Measurements from ENCODE around the gene ANKS1B.
A peak's percentile ranks its signal among the peaks of the same experiment; 100 is the strongest.

The ANKS1B gene

DNA sequence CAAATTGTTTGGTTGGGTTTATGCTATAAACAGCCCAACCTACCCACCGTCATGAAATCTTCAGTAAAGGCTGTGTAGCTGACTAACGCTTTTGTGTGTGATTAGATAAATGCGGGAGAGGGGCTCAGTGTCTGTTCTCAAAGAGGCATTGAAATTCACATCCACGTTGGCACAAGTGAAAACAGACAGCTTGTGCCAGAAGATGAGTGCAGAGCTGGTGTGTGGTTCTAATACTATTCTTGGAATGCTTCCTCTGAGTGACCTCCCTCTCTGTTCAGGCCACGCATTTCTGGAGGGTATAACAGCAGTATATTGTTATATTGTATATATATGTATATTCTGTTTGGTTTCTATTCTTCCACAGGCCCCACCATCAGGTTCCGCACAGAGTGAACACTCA lies 1075.9 kb downstream of the ANKS1B start:
- no peak for DNase-seq

DNA sequence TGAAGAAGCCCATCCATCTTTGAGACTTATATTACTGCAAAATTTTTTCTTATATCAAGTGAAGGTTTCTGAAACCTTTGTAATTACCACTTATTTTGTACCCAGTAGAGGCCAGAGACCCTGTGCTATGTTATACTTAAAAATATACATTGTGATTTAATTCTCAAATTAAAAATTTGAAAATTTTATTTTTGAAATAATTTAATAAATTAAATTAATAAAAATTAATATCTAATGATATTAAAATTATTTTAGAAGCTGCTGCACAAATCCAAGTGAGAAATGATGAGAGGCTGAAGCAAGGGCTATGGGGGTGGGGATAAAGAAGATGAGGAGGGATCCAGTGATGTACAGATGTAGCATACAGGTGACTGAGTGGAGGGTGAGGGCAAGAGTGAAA lies 1080.9 kb downstream of the ANKS1B start:
- no peak for DNase-seq

DNA sequence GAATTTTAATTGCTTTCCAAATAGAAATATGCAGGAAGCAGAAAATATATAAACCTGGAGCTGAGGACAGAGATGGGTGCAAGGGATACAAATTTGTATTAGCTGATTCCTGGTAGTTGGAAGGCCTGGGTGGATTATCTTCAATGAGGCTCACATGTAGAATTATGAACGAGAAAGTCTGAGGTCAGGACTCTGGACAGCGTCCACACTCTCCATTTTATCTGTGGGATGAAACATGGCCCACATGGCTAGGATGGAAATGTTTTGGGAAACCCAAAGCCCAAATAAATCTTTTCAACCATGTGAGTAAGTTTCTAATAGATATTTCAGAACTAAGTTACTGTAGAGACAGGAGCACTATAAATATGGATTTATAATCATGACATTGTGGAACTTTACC lies 1083.5 kb downstream of the ANKS1B start:
- no peak for DNase-seq

DNA sequence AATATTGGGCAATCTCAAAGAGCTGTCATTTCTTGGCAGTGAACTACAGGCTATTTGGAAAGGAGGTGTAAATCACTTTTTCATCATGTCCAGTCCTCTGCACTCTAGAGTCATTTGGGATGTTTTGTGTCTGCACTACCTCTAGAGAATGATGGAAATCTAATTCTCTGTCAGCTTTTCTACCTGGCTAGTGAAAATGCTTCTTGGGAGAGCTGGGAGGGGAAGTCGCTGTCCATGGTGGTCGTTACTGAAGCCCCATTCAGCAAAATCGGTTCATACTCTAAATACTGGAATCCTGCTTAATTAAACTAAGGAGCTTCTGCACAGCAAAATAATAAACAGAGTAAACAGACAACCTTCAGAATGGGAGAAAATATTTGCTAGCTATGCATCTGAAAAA lies 1087.8 kb downstream of the ANKS1B start:
- no peak for DNase-seq

GRCh38 chr12:98895086-98895651 lies 1089.6 kb downstream of the ANKS1B start:
- peak; percentile 72 for DNase-seq

DNA sequence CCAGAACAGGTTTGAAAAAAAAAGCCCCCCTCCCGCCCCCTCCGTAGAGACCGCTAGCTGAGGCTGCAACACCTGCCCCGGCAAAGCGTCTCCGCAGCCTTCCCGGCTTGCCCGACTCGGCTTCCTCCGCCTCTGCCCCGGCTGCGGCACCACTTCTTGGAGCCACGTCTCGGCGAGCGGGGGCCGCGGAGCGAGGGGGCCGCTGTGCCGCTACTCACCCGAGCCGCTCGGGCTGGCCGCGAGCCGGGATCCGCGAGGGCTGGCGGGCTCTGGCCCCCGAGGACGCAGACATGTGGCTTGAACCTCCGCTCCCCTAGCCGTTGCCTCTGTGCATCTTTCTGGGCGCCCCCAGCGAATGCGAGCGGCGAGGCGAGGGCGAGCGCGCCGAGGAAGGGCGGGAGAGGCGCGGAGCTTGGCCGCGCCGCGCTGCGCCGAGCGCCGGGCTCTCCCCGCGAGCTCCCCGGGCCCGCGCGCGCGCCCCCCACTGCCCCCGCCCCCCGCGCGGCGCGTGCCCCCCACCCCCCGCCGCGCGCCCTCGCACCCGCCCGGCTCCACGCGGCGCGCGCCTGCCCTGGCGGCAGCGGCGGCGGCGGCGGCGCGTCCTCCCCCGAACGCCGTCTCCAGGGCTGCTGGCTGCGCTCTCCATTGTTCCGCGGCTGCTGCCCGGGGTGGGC lies 1090.2 kb downstream of the ANKS1B start:
- peak; percentile 66 for DNase-seq

DNA sequence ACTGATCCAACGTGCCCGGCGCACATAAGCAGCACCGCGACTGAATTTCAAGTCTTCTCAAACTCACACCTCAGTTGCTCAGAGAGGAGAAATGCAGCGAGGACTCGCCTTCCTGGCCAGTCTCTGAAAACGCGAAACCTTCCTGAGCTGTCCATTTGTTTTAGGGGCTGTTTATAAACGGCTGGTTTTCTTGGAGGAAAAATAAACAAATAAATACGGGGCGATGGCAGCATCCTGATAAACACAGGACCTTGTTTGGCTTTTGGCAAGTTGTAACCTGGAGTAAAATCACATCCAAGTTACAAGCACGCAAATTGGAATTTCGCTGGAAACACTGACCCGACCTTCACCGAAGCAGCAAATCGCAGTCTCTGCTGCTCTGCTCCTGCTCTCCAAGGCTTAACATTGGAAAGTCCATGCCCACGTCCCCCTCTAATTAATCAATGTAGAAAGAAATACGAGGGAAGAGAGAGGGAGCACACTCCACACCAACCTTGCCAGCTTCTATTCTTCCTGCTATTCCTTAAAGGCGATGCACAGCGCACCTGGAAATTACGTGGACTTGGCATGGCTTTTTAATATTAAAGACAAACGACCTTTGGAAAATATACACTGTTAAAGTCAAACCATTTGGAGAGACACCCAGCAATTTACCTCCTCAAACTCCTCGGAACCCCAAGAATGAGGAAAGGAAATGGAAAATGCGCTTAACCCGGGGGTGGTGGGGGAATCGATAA lies 1090.9 kb downstream of the ANKS1B start:
- DNase-seq: no peak

DNA sequence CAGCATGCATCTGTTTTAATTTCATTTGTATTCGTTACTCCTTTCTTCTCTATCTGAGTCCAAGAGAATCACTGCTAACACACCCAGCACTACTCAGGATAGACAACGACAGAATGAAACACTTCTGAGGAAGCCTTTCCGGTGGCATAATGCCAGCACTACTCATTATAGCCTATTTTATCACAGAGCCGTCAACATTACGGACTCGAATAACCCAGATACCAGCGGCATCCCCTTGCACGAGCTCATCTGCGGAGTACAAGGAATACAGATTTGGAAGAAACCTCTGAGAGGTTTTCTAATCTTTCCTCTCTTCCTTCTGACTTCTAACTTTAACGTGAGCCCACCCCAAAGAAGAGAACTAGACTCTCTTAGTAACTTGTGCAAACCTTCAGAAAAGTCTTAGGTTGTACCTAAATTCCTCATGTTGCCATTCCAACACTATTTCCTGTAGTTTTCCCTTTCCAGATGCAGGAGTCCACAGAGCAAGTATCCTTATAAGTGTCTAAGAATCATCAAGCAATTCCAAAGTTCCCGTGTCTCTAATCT lies 1091.5 kb downstream of the ANKS1B start:
- DNase-seq: no peak

DNA sequence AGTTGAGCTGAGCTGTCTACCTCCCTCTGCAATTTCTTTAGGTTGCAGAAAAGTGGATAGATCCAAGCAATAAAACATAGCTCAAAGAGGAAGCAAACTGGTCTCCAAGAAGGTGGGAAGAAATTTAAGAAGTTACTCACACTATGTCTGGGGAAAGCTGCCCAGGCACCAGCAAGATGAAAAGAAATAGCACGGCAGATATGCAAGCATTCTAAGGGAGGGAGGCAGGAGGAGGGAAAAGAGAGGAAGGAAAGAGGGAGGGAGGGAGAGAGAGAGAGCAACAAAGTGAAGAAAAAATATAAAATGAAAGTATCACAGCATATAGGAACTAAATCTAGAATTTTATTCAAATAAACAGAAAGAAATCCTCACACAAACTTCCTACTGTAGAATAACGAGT lies 1099.0 kb downstream of the ANKS1B start:
- no peak for DNase-seq

- no peak for DNase-seq
Observed at GRCh38 chr12:98883231-98883630, 1101.5 kb downstream of the ANKS1B start.

- no peak for DNase-seq
Observed at GRCh38 chr12:98882526-98882925, 1102.2 kb downstream of the ANKS1B start.

- DNase-seq: no peak
Observed at GRCh38 chr12:98873776-98874175, 1111.0 kb downstream of the ANKS1B start.

DNA sequence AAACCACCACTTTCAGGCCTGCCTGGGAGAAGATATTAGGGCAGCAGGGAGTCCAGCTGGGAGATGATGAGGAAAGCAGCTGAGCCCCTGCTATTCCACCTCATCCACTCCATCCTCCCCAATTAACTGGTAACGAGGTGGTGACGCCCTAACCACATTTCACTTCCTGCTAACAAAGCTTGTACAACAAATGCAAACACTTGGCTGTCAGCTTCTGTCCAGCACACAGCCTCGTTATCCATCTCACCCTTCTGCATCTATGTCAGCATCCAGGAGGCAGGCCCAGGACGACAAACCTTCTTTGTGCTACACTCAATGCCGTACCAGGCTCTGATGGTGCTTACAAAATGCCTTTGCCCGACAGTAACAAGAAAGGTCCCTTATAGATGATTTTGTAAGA lies 1114.2 kb downstream of the ANKS1B start:
- DNase-seq: no peak

- no peak for DNase-seq
Observed at GRCh38 chr12:98869886-98870503, 1114.7 kb downstream of the ANKS1B start.

DNA sequence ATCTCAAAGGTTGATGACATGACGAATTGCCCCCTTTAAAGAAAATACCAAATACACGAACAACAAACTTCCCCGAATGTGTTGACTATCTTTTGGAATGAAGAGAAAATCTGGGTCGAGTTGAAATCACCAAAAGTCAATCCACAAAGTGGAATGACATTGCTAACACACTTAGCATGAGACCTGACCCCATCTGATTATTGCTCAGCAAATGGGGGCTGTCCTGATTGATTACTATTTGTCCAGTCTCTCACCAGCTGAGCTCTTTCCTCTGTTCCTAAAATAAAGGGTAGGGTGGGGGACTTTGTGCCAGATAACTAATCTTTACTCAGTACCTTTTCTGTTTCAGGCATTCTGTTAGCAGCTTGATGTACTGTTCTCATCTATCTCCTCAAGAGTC lies 1116.2 kb downstream of the ANKS1B start:
- DNase-seq: no peak

GRCh38 chr12:98868076-98868475 lies 1116.7 kb downstream of the ANKS1B start:
- DNase-seq: no peak

- DNase-seq: no peak
Observed at GRCh38 chr12:98864363-98864762, 1120.4 kb downstream of the ANKS1B start.

DNA sequence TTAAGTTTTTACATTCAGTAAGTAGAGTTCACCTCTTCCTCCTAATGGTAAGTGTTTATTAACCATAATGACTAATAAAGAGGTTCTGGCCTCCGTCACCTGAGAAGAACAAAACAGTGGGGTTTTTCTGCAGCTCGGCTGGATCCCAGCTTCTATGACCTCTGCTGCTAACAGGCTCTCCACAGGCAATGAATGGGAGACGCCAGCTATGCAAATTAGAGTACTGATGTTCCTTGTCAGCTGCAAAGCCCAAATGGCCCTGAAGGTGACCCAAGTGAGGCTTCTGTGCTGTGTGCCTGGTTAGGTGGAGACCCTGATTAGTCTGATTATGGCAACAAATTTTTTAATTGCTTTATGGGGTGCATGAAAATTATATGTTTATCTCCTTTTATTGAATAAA lies 1121.6 kb downstream of the ANKS1B start:
- no peak for DNase-seq

DNA sequence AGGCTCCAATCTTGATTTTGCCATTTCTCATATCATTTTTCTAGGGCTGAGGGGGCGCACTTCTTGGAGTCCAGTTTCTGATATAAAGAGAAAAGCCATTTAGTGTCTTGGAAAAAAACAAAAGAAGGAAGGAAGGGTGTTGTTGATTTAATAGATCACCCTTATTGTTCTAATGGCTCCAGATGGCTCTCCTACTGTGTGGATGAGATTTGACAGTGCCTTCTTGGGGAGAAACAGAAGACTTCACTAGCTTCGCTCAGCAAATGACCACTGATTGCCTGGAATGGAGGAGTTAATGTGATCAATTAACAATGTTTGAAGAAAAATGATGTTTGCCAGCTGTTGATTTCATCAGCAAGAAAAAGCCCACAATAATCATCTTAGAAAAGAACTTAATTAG lies 1123.5 kb downstream of the ANKS1B start:
- DNase-seq: no peak

GRCh38 chr12:98856897-98857540 lies 1127.7 kb downstream of the ANKS1B start:
- DNase-seq: peak; percentile 97

GRCh38 chr12:98852181-98852580 lies 1132.6 kb downstream of the ANKS1B start:
- DNase-seq: peak; percentile 35

DNA sequence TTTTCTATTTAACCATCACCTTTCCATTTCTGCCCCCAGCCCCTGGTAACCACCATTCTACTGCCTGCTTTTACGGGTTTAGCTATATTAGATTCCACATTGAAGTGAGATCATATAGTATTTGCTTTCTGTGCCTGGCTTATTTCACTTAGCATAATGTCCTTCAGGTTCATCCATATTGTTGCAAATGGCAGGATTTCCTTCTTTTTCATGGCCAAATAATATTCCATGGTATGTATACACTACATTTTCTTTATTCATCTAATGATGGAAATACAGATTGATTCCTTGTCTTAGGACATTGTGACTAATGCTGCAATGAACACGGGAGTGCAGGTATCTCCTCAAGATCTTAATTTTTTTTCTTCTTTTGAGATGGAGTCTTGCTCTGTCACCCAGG lies 1137.5 kb downstream of the ANKS1B start:
- no peak for DNase-seq

- DNase-seq: peak; percentile 69
Observed at GRCh38 chr12:98845957-98846356, 1138.8 kb downstream of the ANKS1B start.

Measured in islet precursor cell (in vitro differentiated cells).